ENCODE data around the gene SLC35E2B.

The SLC35E2B gene

DNA sequence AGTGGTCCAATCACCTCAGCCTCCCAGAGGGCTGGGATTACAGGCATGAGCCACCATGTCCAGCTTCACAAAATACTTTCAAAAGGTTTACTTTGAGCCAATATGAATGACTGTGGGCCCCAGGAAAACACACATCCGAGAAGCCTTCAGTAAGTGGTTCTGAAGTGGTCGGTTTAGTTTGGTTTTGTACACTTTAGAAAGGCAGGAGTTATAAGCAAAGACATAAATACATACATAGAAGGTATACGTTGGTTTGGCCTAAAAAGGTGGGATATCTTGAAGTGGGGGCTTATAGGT lies 80.5 kb downstream of the SLC35E2B start:
- ATAC-seq = no peak
- TF ChIP-seq, protein P1, sequence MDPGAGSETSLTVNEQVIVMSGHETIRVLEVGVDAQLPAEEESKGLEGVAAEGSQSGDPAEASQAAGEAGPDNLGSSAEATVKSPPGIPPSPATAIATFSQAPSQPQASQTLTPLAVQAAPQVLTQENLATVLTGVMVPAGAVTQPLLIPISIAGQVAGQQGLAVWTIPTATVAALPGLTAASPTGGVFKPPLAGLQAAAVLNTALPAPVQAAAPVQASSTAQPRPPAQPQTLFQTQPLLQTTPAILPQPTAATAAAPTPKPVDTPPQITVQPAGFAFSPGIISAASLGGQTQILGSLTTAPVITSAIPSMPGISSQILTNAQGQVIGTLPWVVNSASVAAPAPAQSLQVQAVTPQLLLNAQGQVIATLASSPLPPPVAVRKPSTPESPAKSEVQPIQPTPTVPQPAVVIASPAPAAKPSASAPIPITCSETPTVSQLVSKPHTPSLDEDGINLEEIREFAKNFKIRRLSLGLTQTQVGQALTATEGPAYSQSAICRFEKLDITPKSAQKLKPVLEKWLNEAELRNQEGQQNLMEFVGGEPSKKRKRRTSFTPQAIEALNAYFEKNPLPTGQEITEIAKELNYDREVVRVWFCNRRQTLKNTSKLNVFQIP (CRISPR knock-in tag; IDR thresholded peaks at IDR 0.05; ENCODE audit: borderline replicate concordance, low read depth) = no peak
- TF ChIP-seq RARB (CRISPR knock-in tag; IDR thresholded peaks at IDR 0.05) = no peak
- TF ChIP-seq, protein P2, sequence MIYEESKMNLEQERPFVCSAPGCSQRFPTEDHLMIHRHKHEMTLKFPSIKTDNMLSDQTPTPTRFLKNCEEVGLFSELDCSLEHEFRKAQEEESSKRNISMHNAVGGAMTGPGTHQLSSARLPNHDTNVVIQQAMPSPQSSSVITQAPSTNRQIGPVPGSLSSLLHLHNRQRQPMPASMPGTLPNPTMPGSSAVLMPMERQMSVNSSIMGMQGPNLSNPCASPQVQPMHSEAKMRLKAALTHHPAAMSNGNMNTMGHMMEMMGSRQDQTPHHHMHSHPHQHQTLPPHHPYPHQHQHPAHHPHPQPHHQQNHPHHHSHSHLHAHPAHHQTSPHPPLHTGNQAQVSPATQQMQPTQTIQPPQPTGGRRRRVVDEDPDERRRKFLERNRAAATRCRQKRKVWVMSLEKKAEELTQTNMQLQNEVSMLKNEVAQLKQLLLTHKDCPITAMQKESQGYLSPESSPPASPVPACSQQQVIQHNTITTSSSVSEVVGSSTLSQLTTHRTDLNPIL (CRISPR knock-in tag; IDR thresholded peaks at IDR 0.05; ENCODE audit: low read depth) = no peak
- TF ChIP-seq, protein P3, sequence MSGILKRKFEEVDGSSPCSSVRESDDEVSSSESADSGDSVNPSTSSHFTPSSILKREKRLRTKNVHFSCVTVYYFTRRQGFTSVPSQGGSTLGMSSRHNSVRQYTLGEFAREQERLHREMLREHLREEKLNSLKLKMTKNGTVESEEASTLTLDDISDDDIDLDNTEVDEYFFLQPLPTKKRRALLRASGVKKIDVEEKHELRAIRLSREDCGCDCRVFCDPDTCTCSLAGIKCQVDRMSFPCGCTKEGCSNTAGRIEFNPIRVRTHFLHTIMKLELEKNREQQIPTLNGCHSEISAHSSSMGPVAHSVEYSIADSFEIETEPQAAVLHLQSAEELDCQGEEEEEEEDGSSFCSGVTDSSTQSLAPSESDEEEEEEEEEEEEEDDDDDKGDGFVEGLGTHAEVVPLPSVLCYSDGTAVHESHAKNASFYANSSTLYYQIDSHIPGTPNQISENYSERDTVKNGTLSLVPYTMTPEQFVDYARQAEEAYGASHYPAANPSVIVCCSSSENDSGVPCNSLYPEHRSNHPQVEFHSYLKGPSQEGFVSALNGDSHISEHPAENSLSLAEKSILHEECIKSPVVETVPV (CRISPR knock-in tag; IDR thresholded peaks at IDR 0.05) = no peak
- no peak for TF ChIP-seq ZNF565 (CRISPR knock-in tag; conservative IDR thresholded peaks at IDR 0.05; ENCODE audit: low read depth)

DNA sequence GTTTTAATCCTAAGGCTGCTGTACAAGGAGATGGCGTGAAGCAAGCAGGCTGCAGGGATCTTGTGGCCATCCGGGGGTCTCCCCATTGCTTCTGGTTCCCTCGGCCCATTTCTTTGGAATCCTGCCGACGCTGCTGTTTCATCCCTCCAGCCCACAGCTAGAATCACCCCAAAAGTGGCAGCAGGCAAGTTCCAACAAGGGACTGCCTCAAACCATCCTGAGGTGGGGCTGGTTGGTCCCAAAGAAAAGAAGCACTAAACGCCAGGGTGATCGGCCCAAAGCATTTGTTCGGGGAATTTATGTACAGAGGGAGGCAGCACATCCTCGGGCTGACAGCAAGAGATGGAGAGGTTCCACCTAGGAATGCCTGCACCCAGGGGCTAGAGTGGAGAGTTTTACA lies 81.8 kb downstream of the SLC35E2B start:
- TF ChIP-seq ESRRG (CRISPR knock-in tag; IDR thresholded peaks at IDR 0.05) (no peak), ZC3H10 (CRISPR knock-in tag; IDR thresholded peaks at IDR 0.05) (no peak), TOX (CRISPR knock-in tag; IDR thresholded peaks at IDR 0.05; ENCODE audit: borderline replicate concordance) (no peak), ISL1 (CRISPR knock-in tag; IDR thresholded peaks at IDR 0.05) (no peak), BACH2 (CRISPR knock-in tag; IDR thresholded peaks at IDR 0.05; ENCODE audit: borderline replicate concordance) (no peak), ZFP30 (CRISPR knock-in tag; IDR thresholded peaks at IDR 0.05) (no peak), OSR1 (CRISPR knock-in tag; IDR thresholded peaks at IDR 0.05) (no peak), PPARA (CRISPR knock-in tag; IDR thresholded peaks at IDR 0.05; ENCODE audit: borderline replicate concordance) (no peak), GLIS3 (CRISPR knock-in tag; IDR thresholded peaks at IDR 0.05) (no peak), ZNF70 (CRISPR knock-in tag; IDR thresholded peaks at IDR 0.05) (no peak), CSDC2 (CRISPR knock-in tag; IDR thresholded peaks at IDR 0.05) (no peak), ARNTL (CRISPR knock-in tag; IDR thresholded peaks at IDR 0.05; ENCODE audit: borderline replicate concordance, low read depth) (no peak)
- TF ChIP-seq, protein P2 (CRISPR knock-in tag; IDR thresholded peaks at IDR 0.05; ENCODE audit: low read depth) = no peak
- TF ChIP-seq, protein P1 (CRISPR knock-in tag; IDR thresholded peaks at IDR 0.05; ENCODE audit: borderline replicate concordance, low read depth) = no peak
- TF ChIP-seq, protein P4, sequence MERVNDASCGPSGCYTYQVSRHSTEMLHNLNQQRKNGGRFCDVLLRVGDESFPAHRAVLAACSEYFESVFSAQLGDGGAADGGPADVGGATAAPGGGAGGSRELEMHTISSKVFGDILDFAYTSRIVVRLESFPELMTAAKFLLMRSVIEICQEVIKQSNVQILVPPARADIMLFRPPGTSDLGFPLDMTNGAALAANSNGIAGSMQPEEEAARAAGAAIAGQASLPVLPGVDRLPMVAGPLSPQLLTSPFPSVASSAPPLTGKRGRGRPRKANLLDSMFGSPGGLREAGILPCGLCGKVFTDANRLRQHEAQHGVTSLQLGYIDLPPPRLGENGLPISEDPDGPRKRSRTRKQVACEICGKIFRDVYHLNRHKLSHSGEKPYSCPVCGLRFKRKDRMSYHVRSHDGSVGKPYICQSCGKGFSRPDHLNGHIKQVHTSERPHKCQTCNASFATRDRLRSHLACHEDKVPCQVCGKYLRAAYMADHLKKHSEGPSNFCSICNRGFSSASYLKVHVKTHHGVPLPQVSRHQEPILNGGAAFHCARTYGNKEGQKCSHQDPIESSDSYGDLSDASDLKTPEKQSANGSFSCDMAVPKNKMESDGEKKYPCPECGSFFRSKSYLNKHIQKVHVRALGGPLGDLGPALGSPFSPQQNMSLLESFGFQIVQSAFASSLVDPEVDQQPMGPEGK (CRISPR knock-in tag; IDR thresholded peaks at IDR 0.05; ENCODE audit: borderline replicate concordance) = no peak
- ATAC-seq = no peak

DNA sequence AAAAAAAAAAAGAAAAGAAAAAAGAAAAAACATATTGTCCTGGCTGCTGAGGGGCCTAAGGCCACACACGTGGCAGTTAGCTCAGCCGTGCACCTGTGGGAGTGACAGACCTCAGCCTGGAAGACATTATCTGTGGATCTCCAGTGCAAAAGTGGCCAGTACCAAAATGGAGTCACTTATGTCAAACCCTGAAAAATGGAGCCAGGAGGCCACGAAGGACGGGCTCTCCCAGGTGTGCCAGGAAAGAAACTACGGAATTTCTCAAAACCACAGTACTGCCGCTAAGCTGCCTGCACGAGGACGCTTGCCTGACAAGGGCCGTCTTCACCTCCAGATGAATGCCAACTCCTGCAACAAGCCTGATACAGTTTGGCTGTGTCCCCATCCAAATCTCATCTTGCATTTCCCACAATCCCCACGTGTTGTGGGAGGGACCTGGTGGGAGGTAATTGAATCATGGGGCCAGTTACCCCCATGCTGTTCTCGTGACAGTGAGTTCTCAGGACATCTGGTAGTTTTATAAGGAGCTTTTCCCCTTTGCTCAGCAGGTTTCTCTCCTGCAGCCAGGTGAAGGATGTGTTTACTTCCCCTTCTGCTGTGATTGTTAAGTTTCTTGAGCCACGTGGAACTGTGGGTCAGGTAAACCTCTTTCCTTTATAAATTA lies 82.6 kb downstream of the SLC35E2B start:
- no peak for ATAC-seq
- TF ChIP-seq TCF4 (CRISPR knock-in tag; IDR thresholded peaks at IDR 0.05; ENCODE audit: borderline replicate concordance) (no peak), ZNF70 (CRISPR knock-in tag; IDR thresholded peaks at IDR 0.05) (no peak)
- TF ChIP-seq, protein P2 (CRISPR knock-in tag; IDR thresholded peaks at IDR 0.05; ENCODE audit: low read depth) = no peak
- TF ChIP-seq, protein P5, sequence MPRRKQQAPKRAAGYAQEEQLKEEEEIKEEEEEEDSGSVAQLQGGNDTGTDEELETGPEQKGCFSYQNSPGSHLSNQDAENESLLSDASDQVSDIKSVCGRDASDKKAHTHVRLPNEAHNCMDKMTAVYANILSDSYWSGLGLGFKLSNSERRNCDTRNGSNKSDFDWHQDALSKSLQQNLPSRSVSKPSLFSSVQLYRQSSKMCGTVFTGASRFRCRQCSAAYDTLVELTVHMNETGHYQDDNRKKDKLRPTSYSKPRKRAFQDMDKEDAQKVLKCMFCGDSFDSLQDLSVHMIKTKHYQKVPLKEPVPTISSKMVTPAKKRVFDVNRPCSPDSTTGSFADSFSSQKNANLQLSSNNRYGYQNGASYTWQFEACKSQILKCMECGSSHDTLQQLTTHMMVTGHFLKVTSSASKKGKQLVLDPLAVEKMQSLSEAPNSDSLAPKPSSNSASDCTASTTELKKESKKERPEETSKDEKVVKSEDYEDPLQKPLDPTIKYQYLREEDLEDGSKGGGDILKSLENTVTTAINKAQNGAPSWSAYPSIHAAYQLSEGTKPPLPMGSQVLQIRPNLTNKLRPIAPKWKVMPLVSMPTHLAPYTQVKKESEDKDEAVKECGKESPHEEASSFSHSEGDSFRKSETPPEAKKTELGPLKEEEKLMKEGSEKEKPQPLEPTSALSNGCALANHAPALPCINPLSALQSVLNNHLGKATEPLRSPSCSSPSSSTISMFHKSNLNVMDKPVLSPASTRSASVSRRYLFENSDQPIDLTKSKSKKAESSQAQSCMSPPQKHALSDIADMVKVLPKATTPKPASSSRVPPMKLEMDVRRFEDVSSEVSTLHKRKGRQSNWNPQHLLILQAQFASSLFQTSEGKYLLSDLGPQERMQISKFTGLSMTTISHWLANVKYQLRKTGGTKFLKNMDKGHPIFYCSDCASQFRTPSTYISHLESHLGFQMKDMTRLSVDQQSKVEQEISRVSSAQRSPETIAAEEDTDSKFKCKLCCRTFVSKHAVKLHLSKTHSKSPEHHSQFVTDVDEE (CRISPR knock-in tag; IDR thresholded peaks at IDR 0.05) = no peak

Measured in SK-N-SH treated with all-trans-retinoic acid at 6 μM for 48 hours (cell line).